H1 (cell line): ENCODE data around the gene E2F1. TPM values are rescaled to one million over a fixed set of nuclear protein-coding genes. Genes with fewer than 3 reads are reported as not detected.

ENCODE experiments used
- RAD21 ChIP-seq, 2 experiments: IDR thresholded peaks in 1 of 2; conservative IDR thresholded peaks in 1 of 2; 2 replicates each; pipeline ENCODE4 v1.6.1; 2011; ENCODE audit warnings: low read depth in 2 of 2, low read length in 2 of 2, improper control_type of control experiment in 1 of 2, inconsistent platforms in 1 of 2, mild to moderate bottlenecking in 1 of 2, moderate library complexity in 1 of 2
- SUZ12 ChIP-seq: fragments of 200-600 bp; sonication (generic); IDR thresholded peaks from 2 replicates; pipeline ENCODE4 v1.6.1; 2012; ENCODE audit warnings: mild to moderate bottlenecking, inconsistent platforms, low read length, moderate library complexity, mixed read lengths
- polyA plus RNA-seq, 7 experiments: library from polyadenylated mRNA; depleted of rRNA in 3 of 7; stranded (reverse) in 5 of 7; unstranded in 2 of 7; fragments of >200 nt in 5 of 7; fragments of 200-250 nt in 2 of 7; gene quantifications; 1 replicate in 5 of 7; 2 replicates in 1 of 7; 4 replicates in 1 of 7; pipeline versions ENCODE4 v1.2.1 to v1.2.3, GENCODE V29; 2011 to 2013; ENCODE audit warnings: missing spikeins in 2 of 7, mixed read lengths in 2 of 7
- total RNA-seq: library from RNA; stranded (reverse); fragmentation: NEBNext Ultra II Directional; extraction: Animal tissue kit (Norgen Biotek cat#: 25700); gene quantifications from 2 replicates; pipeline ENCODE4 v1.2.1, GENCODE V29; 2021

E2F1 gene
- total and polyA plus RNA-seq, 2 of the 8 experiments (the other 6 are each of a cell fraction or from before 2014, with no cell fraction given): 33.4 to 35.8 TPM

GRCh38 chr20:33725607-33726264, 39.6 kb upstream of the E2F1 start (continued):
- TF ChIP-seq RAD21 (IDR thresholded peaks at IDR 0.05 in 1 of 2, conservative IDR thresholded peaks at IDR 0.05 in 1 of 2; ENCODE audit: low read depth in 2 of 2, low read length in 2 of 2) (no peak), SUZ12 (no peak)
